AG08395 (cell line): Measurements from ENCODE around the gene UNC119.

Experiments used
- DNase-seq: peaks from one replicate; pipeline ENCODE4 v3.0.0; 2012; ENCODE audit warnings: mixed read lengths, low spot score

UNC119 gene

DNA sequence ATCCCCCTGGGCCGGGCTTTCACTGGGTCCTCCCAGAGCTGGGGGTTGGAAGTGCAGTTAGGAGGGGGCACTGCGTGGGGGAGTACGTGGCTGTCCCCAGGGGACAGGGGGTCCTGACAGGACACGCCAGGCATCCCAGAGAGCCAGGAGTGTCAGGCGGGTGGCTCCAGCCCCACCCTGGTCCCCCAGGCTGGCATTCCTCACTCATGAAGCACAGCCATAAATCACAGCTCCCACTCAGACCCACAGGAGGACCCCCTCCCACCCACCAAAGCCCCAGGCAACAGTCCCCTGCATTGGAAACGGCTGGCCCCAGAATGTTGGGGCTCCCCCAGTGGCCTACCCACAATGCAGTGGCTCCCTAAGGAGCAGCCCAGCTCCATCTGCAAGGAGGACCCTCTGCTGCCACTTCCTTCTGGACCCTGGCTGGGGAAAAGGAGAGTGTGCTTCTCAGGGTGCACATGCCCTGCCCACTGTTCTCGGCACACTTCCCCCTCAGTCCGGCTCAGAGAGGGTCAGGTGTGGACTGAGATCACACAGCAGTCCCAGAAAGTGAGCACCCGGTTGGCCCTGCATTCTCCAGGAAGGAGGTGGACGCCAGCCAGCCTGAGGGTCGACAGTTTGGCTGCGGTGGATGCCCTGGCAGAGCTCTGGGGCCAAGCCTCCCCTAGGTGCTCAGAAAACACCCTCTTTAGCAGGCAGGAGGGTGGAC, 53.6 kb downstream of the UNC119 start:
- no peak for DNase-seq

DNA sequence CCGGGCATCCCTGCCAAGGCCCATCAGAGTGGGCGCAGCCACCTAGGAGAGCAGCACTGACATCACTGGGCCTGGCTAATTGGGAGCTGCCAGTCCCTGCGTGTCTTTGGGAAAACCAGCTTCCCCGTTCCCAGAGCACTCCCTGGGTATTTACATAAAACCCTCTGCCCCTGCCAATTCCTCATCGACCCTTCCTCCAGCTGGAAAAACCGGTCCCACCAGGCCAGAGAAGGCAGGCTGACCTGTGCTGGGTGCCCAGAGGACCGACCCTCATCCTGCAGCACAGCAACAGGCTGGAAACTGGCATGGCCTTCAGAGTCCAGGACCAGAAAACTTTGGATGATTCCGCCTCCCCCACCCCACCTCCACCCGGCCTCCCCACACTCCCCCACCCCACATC, 54.5 kb downstream of the UNC119 start:
- DNase-seq: no peak
